ENCODE results near the gene TSSC4. TPM values are rescaled to one million over a fixed set of nuclear protein-coding genes. Genes with fewer than 3 reads are reported as not detected.

Gene TSSC4
- total and polyA plus RNA-seq, 2 of the 13 experiments (the other 11 are each of a cell fraction or from before 2014, with no cell fraction given) = 16.2 to 58.6 TPM

DNA sequence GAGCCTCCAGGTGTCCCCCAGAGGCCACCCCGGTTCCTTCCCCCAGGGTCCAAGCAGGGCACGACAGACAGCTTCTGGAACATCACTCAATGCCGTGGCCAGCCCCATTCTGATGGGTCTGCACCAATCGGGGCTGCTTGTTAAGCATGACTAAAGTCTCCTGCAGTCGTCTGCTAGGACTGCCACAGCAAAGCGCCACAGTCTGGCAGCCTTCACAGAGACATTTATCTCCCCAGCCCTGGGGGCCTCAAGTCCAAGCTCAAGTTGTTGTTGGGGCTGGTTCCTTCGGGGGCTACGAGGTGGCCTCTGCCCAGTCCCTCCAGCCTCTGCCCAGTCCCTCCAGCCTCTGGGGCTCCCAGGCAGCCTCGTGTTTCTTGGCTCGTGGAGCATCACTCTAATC lies 37.4 kb upstream of the TSSC4 start (continued):
- TF ChIP-seq, protein P1, sequence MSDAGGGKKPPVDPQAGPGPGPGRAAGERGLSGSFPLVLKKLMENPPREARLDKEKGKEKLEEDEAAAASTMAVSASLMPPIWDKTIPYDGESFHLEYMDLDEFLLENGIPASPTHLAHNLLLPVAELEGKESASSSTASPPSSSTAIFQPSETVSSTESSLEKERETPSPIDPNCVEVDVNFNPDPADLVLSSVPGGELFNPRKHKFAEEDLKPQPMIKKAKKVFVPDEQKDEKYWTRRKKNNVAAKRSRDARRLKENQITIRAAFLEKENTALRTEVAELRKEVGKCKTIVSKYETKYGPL (CRISPR knock-in tag; IDR thresholded peaks at IDR 0.05) = no peak
- TF ChIP-seq, protein P2, sequence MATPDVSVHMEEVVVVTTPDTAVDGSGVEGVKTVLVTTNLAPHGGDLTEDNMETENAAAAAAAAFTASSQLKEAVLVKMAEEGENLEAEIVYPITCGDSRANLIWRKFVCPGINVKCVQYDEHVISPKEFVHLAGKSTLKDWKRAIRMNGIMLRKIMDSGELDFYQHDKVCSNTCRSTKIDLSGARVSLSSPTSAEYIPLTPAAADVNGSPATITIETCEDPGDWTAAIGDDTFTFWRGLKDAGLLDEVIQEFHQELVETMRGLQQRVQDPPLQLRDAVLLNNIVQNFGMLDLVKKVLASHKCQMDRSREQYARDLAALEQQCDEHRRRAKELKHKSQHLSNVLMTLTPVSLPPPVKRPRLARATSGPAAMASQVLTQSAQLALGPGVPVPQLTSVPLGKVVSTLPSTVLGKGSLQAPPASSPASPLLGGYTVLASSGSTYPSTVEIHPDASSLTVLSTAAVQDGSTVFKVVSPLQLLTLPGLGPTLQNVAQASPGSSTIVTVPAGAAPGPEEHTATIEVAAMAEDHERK (CRISPR knock-in tag; IDR thresholded peaks at IDR 0.05; ENCODE audit: low read depth) = no peak
- no peak for TF ChIP-seq ADNP (CRISPR knock-in tag; IDR thresholded peaks at IDR 0.05)

DNA sequence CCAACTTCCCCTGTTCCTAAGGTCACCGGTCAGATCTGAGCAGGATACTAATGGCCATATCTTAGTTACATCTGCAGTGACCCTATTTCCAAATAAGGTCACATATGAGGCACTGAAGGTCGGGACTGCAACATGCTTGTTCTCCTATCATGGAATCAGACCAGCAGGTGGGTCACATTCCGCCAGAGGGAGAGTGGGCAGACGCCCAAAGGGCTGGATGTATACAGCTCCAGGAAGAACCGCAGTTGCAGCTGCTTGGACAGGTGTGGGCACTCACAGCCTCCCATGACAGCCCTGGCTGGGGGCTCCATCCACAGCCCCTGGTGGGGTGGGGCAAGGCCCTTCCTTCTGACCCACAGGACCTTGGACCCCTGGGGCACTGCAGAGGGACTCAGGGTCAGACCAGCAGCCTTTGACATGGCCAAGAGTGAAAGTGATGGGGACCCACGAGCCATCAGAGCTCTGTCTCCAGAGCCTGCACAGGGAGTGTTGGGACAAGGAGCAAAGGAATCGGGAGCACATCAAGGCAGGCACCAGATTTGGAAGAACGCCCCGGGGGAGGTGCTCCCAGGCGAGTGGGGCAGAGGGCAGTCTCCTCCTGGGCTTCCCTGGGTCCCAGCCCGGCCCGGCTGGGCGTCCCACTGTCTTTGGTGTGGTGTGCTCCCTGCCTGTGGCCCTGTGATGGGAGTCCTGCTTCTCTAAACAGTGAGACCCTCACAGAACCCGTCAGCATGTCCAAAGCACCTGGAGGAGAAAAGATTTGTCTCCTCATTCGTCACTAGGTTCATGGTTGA lies 36.8 kb upstream of the TSSC4 start:
- Histone ChIP-seq H2AFZ (ENCODE audit: low read length) (no peak overlapping the region), H3K36me3 (replicated peaks in 1 of 2; ENCODE audit: control insufficient read depth in 1 of 2, insufficient read depth in 2 of 2, low read length in 2 of 2) (no peaks in the 10 kb centered on the region), H3K4me3 (replicated peaks in 1 of 3; ENCODE audit: insufficient read depth in 1 of 3, low read depth in 2 of 3, low read length in 3 of 3) (no peak overlapping the region), H3K4me1 (ENCODE audit: insufficient read depth, low read length) (no peaks in the 10 kb centered on the region), H3K9ac (ENCODE audit: insufficient read depth, low read depth, low read length) (no peak overlapping the region), H3K9me3 (ENCODE audit: low read length) (no peaks in the 10 kb centered on the region), H3K27me3 (ENCODE audit: control insufficient read depth in 1 of 2, insufficient read depth in 2 of 2, low read length in 2 of 2) (peaks cover 19 to 81% of the 10 kb centered on the region in 2 experiments), H3K27ac (ENCODE audit: extremely low read length, insufficient read depth, low read length) (no peak overlapping the region), H4K20me1 (ENCODE audit: insufficient read depth, low read length) (no peaks in the 10 kb centered on the region), H3K4me2 (ENCODE audit: low read depth, low read length) (no peak overlapping the region), H3K79me2 (ENCODE audit: insufficient read depth, low read length) (no peaks in the 10 kb centered on the region)
- FAIRE-seq (no peak), DNase-seq (ENCODE audit: low spot score) (no peak), ATAC-seq (no peak)
- in situ Hi-C loops (cut with HindIII; ENCODE audit: extremely low pct_ligation_motif_present, low pct_unique_long_range_greater_than_20kb) = no loop called here
- CTCF ChIA-PET (ENCODE audit: low intra/inter-chr PET ratio, low total read pairs) = no interaction called here
- intact Hi-C loops (cut with micrococcal nuclease; ENCODE audit: unreplicated experiment) = no loop called here
- POLR2A ChIA-PET = no interaction called here
- BruUV-seq (replicated peaks) = no TSS peak
- 7% methylated on average over 9 of the region's 15 CpGs for WGBS (ENCODE audit: low lambda C conversion rate)
- TF ChIP-seq, protein P3, sequence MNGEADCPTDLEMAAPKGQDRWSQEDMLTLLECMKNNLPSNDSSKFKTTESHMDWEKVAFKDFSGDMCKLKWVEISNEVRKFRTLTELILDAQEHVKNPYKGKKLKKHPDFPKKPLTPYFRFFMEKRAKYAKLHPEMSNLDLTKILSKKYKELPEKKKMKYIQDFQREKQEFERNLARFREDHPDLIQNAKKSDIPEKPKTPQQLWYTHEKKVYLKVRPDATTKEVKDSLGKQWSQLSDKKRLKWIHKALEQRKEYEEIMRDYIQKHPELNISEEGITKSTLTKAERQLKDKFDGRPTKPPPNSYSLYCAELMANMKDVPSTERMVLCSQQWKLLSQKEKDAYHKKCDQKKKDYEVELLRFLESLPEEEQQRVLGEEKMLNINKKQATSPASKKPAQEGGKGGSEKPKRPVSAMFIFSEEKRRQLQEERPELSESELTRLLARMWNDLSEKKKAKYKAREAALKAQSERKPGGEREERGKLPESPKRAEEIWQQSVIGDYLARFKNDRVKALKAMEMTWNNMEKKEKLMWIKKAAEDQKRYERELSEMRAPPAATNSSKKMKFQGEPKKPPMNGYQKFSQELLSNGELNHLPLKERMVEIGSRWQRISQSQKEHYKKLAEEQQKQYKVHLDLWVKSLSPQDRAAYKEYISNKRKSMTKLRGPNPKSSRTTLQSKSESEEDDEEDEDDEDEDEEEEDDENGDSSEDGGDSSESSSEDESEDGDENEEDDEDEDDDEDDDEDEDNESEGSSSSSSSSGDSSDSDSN (CRISPR knock-in tag; IDR thresholded peaks at IDR 0.05) = no peak
- TF ChIP-seq, protein P4, sequence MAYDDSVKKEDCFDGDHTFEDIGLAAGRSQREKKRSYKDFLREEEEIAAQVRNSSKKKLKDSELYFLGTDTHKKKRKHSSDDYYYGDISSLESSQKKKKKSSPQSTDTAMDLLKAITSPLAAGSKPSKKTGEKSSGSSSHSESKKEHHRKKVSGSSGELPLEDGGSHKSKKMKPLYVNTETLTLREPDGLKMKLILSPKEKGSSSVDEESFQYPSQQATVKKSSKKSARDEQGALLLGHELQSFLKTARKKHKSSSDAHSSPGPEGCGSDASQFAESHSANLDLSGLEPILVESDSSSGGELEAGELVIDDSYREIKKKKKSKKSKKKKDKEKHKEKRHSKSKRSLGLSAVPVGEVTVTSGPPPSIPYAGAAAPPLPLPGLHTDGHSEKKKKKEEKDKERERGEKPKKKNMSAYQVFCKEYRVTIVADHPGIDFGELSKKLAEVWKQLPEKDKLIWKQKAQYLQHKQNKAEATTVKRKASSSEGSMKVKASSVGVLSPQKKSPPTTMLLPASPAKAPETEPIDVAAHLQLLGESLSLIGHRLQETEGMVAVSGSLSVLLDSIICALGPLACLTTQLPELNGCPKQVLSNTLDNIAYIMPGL (CRISPR knock-in tag; IDR thresholded peaks at IDR 0.05; ENCODE audit: borderline replicate concordance in 1 of 2, low read depth in 1 of 2) = no peak
- TF ChIP-seq, protein P5, sequence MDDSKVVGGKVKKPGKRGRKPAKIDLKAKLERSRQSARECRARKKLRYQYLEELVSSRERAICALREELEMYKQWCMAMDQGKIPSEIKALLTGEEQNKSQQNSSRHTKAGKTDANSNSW (CRISPR knock-in tag; IDR thresholded peaks at IDR 0.05; ENCODE audit: borderline replicate concordance) = no peak
- TF ChIP-seq ZNF841 (CRISPR knock-in tag; IDR thresholded peaks at IDR 0.05; ENCODE audit: borderline replicate concordance) = no peak
- TF ChIP-seq, protein P6, sequence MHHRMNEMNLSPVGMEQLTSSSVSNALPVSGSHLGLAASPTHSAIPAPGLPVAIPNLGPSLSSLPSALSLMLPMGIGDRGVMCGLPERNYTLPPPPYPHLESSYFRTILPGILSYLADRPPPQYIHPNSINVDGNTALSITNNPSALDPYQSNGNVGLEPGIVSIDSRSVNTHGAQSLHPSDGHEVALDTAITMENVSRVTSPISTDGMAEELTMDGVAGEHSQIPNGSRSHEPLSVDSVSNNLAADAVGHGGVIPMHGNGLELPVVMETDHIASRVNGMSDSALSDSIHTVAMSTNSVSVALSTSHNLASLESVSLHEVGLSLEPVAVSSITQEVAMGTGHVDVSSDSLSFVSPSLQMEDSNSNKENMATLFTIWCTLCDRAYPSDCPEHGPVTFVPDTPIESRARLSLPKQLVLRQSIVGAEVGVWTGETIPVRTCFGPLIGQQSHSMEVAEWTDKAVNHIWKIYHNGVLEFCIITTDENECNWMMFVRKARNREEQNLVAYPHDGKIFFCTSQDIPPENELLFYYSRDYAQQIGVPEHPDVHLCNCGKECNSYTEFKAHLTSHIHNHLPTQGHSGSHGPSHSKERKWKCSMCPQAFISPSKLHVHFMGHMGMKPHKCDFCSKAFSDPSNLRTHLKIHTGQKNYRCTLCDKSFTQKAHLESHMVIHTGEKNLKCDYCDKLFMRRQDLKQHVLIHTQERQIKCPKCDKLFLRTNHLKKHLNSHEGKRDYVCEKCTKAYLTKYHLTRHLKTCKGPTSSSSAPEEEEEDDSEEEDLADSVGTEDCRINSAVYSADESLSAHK (CRISPR knock-in tag; IDR thresholded peaks at IDR 0.05; ENCODE audit: borderline replicate concordance) = no peak
- TF ChIP-seq ZFP1 (CRISPR knock-in tag; IDR thresholded peaks at IDR 0.05) = no peak
- TF ChIP-seq SCMH1 (CRISPR knock-in tag; IDR thresholded peaks at IDR 0.05; ENCODE audit: borderline replicate concordance) = no peak

Data from HepG2 (cell line).